ENCODE measurements around the gene MAPK8IP2. TPM values are rescaled to one million over a fixed set of nuclear protein-coding genes. Genes with fewer than 3 reads are reported as not detected.
A peak's percentile ranks its signal among the peaks of the same experiment; 100 is the strongest.

The MAPK8IP2 gene
- total RNA-seq, 4 donors from 2014 or later: 1.3 to 2.9 (median 1.7) TPM

- TF ChIP-seq, protein P1, sequence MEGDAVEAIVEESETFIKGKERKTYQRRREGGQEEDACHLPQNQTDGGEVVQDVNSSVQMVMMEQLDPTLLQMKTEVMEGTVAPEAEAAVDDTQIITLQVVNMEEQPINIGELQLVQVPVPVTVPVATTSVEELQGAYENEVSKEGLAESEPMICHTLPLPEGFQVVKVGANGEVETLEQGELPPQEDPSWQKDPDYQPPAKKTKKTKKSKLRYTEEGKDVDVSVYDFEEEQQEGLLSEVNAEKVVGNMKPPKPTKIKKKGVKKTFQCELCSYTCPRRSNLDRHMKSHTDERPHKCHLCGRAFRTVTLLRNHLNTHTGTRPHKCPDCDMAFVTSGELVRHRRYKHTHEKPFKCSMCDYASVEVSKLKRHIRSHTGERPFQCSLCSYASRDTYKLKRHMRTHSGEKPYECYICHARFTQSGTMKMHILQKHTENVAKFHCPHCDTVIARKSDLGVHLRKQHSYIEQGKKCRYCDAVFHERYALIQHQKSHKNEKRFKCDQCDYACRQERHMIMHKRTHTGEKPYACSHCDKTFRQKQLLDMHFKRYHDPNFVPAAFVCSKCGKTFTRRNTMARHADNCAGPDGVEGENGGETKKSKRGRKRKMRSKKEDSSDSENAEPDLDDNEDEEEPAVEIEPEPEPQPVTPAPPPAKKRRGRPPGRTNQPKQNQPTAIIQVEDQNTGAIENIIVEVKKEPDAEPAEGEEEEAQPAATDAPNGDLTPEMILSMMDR (IDR thresholded peaks at IDR 0.05): no peak
- peak in 1 of 4 donors; percentile 40 for TF ChIP-seq POLR2A (IDR thresholded peaks at IDR 0.05)
- peaks cover 22 to 42% (median 26%) of the 10 kb centered on the region in 3 donors for H3K4me1 ChIP-seq
- H3K9me3 ChIP-seq: no peaks in the 10 kb centered on the region
- WGBS, 2 donors: 11% methylated on average over 9 to 10 of the region's 10 CpGs
- peaks cover 4 to 23% (median 14%) of the 10 kb centered on the region in 3 donors for H3K36me3 ChIP-seq
- peak overlapping the region; percentile 84 to 91 (median 88) for H3K27ac ChIP-seq
- H3K4me3 ChIP-seq: peak overlapping the region; percentile 13 to 54 (median 35)
- intact Hi-C loops (cut with DNase I): no loop called here
- no peak for DNase-seq
- peaks cover 0 to 15% (median 0%) of the 10 kb centered on the region in 4 donors for H3K27me3 ChIP-seq
These were observed 20.8 kb downstream of the MAPK8IP2 start for GRCh38 chr22:50621356-50621880.

- peak overlapping the region; percentile 84 to 91 (median 88) for H3K27ac ChIP-seq
- 2 to 12% methylated on average over 14 of the region's 18 CpGs for WGBS, 2 donors
- no peak for DNase-seq
- peaks cover 4 to 24% (median 14%) of the 10 kb centered on the region in 3 donors for H3K36me3 ChIP-seq
- H3K4me3 ChIP-seq: peak overlapping the region; percentile 13 to 54 (median 35)
- intact Hi-C loops (cut with DNase I): no loop called here
- H3K4me1 ChIP-seq: peaks cover 29 to 49% (median 33%) of the 10 kb centered on the region in 3 donors
- H3K27me3 ChIP-seq: peaks cover 0 to 15% (median 0%) of the 10 kb centered on the region in 4 donors
- no peaks in the 10 kb centered on the region for H3K9me3 ChIP-seq
- no peak for TF ChIP-seq POLR2A (IDR thresholded peaks at IDR 0.05)
- TF ChIP-seq, protein P1 (IDR thresholded peaks at IDR 0.05): peak in 3 of 6 experiments; percentile 16 to 34 (median 27)
These were observed 21.5 kb downstream of the MAPK8IP2 start for GRCh38 chr22:50621948-50622722.

GRCh38 chr22:50622723-50623327, 22.2 kb downstream of the MAPK8IP2 start:
- peak overlapping the region in 2 of 4 donors; percentile 32 to 54 for H3K4me3 ChIP-seq
- peaks cover 36 to 56% (median 36%) of the 10 kb centered on the region in 3 donors for H3K4me1 ChIP-seq
- H3K9me3 ChIP-seq: no peaks in the 10 kb centered on the region
- peaks cover 4 to 24% (median 14%) of the 10 kb centered on the region in 3 donors for H3K36me3 ChIP-seq
- DNase-seq: no peak
- TF ChIP-seq, protein P1 (IDR thresholded peaks at IDR 0.05): peak in 2 of 6 experiments; percentile 12 to 15
- peak in 2 of 4 donors; percentile 31 to 41 for TF ChIP-seq POLR2A (IDR thresholded peaks at IDR 0.05)
- WGBS, 2 donors: 60 to 61% methylated on average over 6 to 9 of the region's 16 CpGs
- intact Hi-C loops (cut with DNase I): no loop called here
- peaks cover 0 to 15% (median 0%) of the 10 kb centered on the region in 4 donors for H3K27me3 ChIP-seq
- peak overlapping the region; percentile 84 to 91 (median 88) for H3K27ac ChIP-seq

- peaks cover 0 to 15% (median 0%) of the 10 kb centered on the region in 4 donors for H3K27me3 ChIP-seq
- no peaks in the 10 kb centered on the region for H3K9me3 ChIP-seq
- 77 to 90% methylated on average over 9 to 11 of the region's 16 CpGs for WGBS, 2 donors
- TF ChIP-seq, protein P1 (IDR thresholded peaks at IDR 0.05): no peak
- TF ChIP-seq POLR2A (IDR thresholded peaks at IDR 0.05): no peak
- no peak for DNase-seq
- no peak overlapping the region for H3K4me3 ChIP-seq
- H3K27ac ChIP-seq: no peak overlapping the region
- intact Hi-C loops (cut with DNase I): no loop called here
- peaks cover 4 to 24% (median 14%) of the 10 kb centered on the region in 3 donors for H3K36me3 ChIP-seq
- peaks cover 39 to 66% (median 41%) of the 10 kb centered on the region in 3 donors for H3K4me1 ChIP-seq
These were observed 23.9 kb downstream of the MAPK8IP2 start for GRCh38 chr22:50624347-50625130.

All from esophagus squamous epithelium (tissue), 5 donors.